AG04450 (cell line): Measurements from ENCODE around the gene ABHD17B. TPM values are rescaled to one million over a fixed set of nuclear protein-coding genes. Genes with fewer than 3 reads are reported as not detected.

Experiments
- CTCF ChIA-PET: fragments of 300-600, 350-600 bp; formaldehyde crosslinking; extraction: SDS; loops from one replicate; lab custom pipeline; 2022; ENCODE audit warnings: antibody characterized with exemption, inconsistent platforms; lab: Charles Lee
- POLR2A ChIA-PET: fragments of 350-600 bp; formaldehyde crosslinking; extraction: SDS; loops from one replicate; lab custom pipeline; 2021; ENCODE audit warnings: antibody characterized with exemption, inconsistent platforms; lab: Yijun Ruan, JAX
- DNase-seq: peaks from one replicate; pipeline ENCODE4 v3.0.0-alpha.2; 2011; ENCODE audit warnings: low read depth, low spot score
- H3K27ac ChIP-seq: one replicate; pipeline ENCODE4 v1.5.1; 2012; ENCODE audit warnings: low read depth, low read length, control low read depth
- H3K27me3 ChIP-seq: one replicate; pipeline ENCODE4 v1.6.0; 2012; ENCODE audit warnings: low read length; ENCODE audit not compliant: control insufficient read depth, insufficient read depth
- H3K4me3 ChIP-seq: 2 replicates; pipeline ENCODE4 v1.5.1; 2011; ENCODE audit warnings: mild to moderate bottlenecking, low read depth, low read length, control low read depth
- H3K9me3 ChIP-seq: 2 replicates; pipeline ENCODE4 v1.5.1; 2012; ENCODE audit warnings: low read length; ENCODE audit not compliant: control insufficient read depth, insufficient read depth
- CTCF ChIP-seq: IDR thresholded peaks from 2 replicates; pipeline ENCODE4 v1.5.1; 2011; ENCODE audit warnings: low read depth, low read length, control low read depth, inconsistent platforms
- polyA plus RNA-seq: library from polyadenylated mRNA; depleted of rRNA; stranded (reverse); fragments of >200 nt; gene quantifications from 2 replicates; pipeline ENCODE4 v1.2.3, GENCODE V29; 2011

Gene ABHD17B
- polyA plus RNA-seq, 1 experiment = 15.3 TPM

GRCh38 chr9:71858102-71858798 is 52.7 kb downstream of the ABHD17B start:
- DNase-seq = no peak
- no peak for TF ChIP-seq CTCF
- Histone ChIP-seq H3K27me3 (no peaks in the 10 kb centered on the region), H3K9me3 (peaks cover 3% of the 10 kb centered on the region; the same call in 1 of the 2 replicates), H3K4me3 (no peak overlapping the region), H3K27ac (no peak overlapping the region)
- ChIA-PET POLR2A (no interaction called here), CTCF (interaction anchor here (0.6 to 2.3 kb wide), 3 partner anchors 39 to 250 kb away, joined by 4 to 17 read pairs (median 6); no protein-coding TSS in a partner anchor)

GRCh38 chr9:71857159-71857558 is 53.8 kb downstream of the ABHD17B start:
- ChIA-PET CTCF (interaction anchor here (1.3 to 2.3 kb wide), 2 partner anchors 38 to 50 kb away, joined by 4 to 17 read pairs; no protein-coding TSS in a partner anchor), POLR2A (no interaction called here)
- Histone ChIP-seq H3K27ac (no peak overlapping the region), H3K9me3 (peaks cover 3% of the 10 kb centered on the region; the same call in 1 of the 2 replicates), H3K4me3 (no peak overlapping the region), H3K27me3 (no peaks in the 10 kb centered on the region)
- no peak for DNase-seq
- TF ChIP-seq CTCF = no peak

- no peak overlapping the region for H3K4me3 ChIP-seq
- H3K9me3 ChIP-seq = peaks cover 3% of the 10 kb centered on the region; the same call in 1 of the 2 replicates
- no peaks in the 10 kb centered on the region for H3K27me3 ChIP-seq
- TF ChIP-seq CTCF = no peak
- H3K27ac ChIP-seq = no peak overlapping the region
- POLR2A ChIA-PET = no interaction called here
- CTCF ChIA-PET = interaction anchor here (0.6 to 0.9 kb wide), 2 partner anchors 36 to 187 kb away, joined by 5 to 8 read pairs; no protein-coding TSS in a partner anchor
- DNase-seq = no peak
Observed at GRCh38 chr9:71854811-71855210, 56.2 kb downstream of the ABHD17B start.

GRCh38 chr9:71853084-71853483 is 57.9 kb downstream of the ABHD17B start:
- ChIA-PET POLR2A (no interaction called here), CTCF (interaction anchor here (0.5 to 1.8 kb wide), 2 partner anchors 34 to 969 kb away, joined by 6 to 14 read pairs; no protein-coding TSS in a partner anchor)
- no peak for TF ChIP-seq CTCF
- no peaks in the 10 kb centered on the region for H3K9me3 ChIP-seq
- H3K4me3 ChIP-seq = no peak overlapping the region
- H3K27me3 ChIP-seq = no peaks in the 10 kb centered on the region
- no peak overlapping the region for H3K27ac ChIP-seq
- no peak for DNase-seq

GRCh38 chr9:71850996-71851395 is 60.0 kb downstream of the ABHD17B start:
- no peak for DNase-seq
- CTCF ChIA-PET = no interaction called here

More at GRCh38 chr9:71850996-71851395, 60.0 kb downstream of the ABHD17B start:
- Histone ChIP-seq H3K4me3 (no peak overlapping the region), H3K27me3 (no peaks in the 10 kb centered on the region), H3K9me3 (no peaks in the 10 kb centered on the region), H3K27ac (no peak overlapping the region)
- TF ChIP-seq CTCF = no peak
- POLR2A ChIA-PET = interaction anchor here (1.0 kb wide), 1 partner anchor 60 kb away, joined by 3 read pairs; the partner anchor contains the start of genes ABHD17B and C9orf85
